ENCODE data around the gene NETO2.

NETO2 gene

DNA sequence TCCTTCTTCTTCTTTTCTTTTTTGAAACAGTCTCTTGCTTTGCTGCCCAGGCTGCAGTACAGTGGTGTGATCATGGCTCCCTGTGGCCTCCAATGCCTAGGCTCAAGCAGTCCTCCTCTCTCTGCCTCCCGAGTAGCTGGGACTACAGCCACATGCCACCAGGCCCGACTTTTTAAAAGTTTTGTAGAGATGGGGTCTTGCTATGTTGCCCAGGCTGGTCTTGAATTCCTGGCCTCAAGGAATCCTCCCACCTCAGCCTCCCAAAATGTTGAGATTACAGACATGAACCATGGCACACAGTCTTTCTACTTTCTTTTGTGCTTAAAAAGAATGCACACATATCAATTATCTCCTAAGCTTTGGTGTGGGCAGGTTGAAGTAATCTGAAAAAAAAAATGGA, 109.3 kb downstream of the NETO2 start:
- no peak overlapping the region for H3K4me3 Mint-ChIP-seq
- peaks cover 33% of the 10 kb centered on the region for H3K27me3 Mint-ChIP-seq (ENCODE audit: low read depth, poor library complexity)
- no peak for DNase-seq
- no peak overlapping the region for H3K27ac Mint-ChIP-seq
- peaks cover 14% of the 10 kb centered on the region for H3K4me1 Mint-ChIP-seq
- H3K9me3 Mint-ChIP-seq, result no peaks in the 10 kb centered on the region
- TF ChIP-seq, protein P1, sequence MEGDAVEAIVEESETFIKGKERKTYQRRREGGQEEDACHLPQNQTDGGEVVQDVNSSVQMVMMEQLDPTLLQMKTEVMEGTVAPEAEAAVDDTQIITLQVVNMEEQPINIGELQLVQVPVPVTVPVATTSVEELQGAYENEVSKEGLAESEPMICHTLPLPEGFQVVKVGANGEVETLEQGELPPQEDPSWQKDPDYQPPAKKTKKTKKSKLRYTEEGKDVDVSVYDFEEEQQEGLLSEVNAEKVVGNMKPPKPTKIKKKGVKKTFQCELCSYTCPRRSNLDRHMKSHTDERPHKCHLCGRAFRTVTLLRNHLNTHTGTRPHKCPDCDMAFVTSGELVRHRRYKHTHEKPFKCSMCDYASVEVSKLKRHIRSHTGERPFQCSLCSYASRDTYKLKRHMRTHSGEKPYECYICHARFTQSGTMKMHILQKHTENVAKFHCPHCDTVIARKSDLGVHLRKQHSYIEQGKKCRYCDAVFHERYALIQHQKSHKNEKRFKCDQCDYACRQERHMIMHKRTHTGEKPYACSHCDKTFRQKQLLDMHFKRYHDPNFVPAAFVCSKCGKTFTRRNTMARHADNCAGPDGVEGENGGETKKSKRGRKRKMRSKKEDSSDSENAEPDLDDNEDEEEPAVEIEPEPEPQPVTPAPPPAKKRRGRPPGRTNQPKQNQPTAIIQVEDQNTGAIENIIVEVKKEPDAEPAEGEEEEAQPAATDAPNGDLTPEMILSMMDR (IDR thresholded peaks at IDR 0.05), result no peak
- no peaks in the 10 kb centered on the region for H3K36me3 Mint-ChIP-seq (ENCODE audit: low read depth)

DNA sequence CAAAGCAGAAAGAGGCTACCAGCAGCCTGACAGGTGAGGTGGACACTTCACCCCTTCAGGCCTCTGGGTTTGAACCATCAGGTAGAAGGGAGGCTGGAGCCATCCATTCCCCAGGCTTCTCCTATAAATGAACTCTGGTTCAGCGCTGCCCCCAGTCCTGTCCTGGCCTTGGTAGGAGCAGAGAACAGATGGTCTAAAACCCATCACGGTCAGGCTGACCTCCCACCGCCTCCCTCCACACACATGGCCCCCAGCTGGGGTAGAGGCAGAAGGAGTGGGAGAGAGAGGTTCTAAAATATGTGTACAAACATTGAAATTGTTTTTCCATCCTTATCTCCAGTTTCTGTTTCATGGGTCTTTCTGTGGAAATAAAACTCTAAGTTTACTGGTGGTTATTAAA, 110.6 kb downstream of the NETO2 start:
- Mint-ChIP-seq H3K4me1 (peaks cover 14% of the 10 kb centered on the region), H3K9me3 (no peaks in the 10 kb centered on the region), H3K27ac (no peak overlapping the region), H3K4me3 (no peak overlapping the region), H3K36me3 (ENCODE audit: low read depth) (no peaks in the 10 kb centered on the region), H3K27me3 (ENCODE audit: low read depth, poor library complexity) (peaks cover 30% of the 10 kb centered on the region)
- DNase-seq, result no peak
- TF ChIP-seq, protein P1 (IDR thresholded peaks at IDR 0.05), result no peak

DNA sequence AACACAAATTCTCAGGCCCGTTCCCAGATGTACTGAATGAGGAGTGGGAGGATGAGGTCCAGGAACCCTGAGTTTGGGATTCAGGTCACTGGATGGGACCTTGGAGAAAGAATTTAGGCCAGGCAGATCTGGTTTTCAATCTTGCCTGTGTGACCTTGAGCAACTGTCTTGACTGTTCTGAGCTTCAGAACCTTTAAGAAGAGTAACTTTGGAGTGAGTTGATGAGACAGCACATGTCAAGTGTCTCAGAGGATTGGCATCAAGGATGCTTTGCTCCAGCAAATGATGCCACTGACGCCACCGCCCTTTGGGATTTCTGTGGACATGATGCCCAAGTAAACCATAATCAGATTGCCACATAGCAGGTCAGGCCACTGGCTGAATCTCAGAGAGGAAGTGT, 114.0 kb downstream of the NETO2 start:
- Mint-ChIP-seq H3K27ac (no peak overlapping the region), H3K27me3 (ENCODE audit: low read depth, poor library complexity) (peaks cover 16% of the 10 kb centered on the region), H3K4me1 (peaks cover 14% of the 10 kb centered on the region), H3K9me3 (no peaks in the 10 kb centered on the region), H3K36me3 (ENCODE audit: low read depth) (no peaks in the 10 kb centered on the region), H3K4me3 (no peak overlapping the region)
- TF ChIP-seq, protein P1 (IDR thresholded peaks at IDR 0.05), result no peak
- no peak for DNase-seq

DNA sequence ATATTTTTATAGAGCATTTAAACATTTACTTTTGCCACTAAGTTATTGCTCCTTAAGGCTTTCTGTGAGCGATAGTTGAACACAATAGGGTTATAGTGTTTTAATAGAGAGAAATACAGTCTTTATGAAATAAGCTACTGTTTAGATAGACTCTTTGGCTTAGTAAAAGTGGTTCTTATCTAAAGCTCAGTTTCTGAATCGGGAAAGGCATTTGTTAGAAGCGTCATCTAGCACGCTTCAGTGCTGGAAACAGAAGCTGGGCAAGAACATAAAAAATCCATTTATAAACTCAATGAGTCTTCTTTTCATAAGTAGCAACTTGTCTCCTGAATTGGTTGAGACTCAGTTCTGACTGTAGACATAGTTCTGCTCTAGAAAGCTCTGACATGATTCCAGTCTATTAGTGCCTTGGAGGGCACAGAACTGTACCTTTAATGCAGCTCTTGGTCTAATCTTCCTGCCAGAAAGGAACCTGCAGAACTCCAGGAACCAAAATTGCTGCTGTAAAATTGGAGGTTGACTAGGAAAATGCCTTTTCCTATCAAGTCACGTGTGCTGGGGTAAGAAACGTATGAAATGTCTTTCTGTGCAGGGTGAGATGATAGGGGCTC, 114.9 kb downstream of the NETO2 start:
- H3K4me3 Mint-ChIP-seq, result no peak overlapping the region
- DNase-seq, result no peak
- H3K27me3 Mint-ChIP-seq (ENCODE audit: low read depth, poor library complexity), result peaks cover 16% of the 10 kb centered on the region
- no peak overlapping the region for H3K27ac Mint-ChIP-seq
- no peaks in the 10 kb centered on the region for H3K36me3 Mint-ChIP-seq (ENCODE audit: low read depth)
- TF ChIP-seq, protein P1 (IDR thresholded peaks at IDR 0.05), result no peak
- H3K9me3 Mint-ChIP-seq, result no peaks in the 10 kb centered on the region
- H3K4me1 Mint-ChIP-seq, result peaks cover 7% of the 10 kb centered on the region

All from nephron progenitor cell (in vitro differentiated cells).